ENCODE results near the gene NEK4. TPM values are rescaled to one million over a fixed set of nuclear protein-coding genes. Genes with fewer than 3 reads are reported as not detected.

NEK4 gene
- total and polyA plus RNA-seq, 2 of the 13 experiments (the other 11 are each of a cell fraction or from before 2014, with no cell fraction given), result 16.5 to 38.0 TPM

- TF ChIP-seq ZBTB14 (CRISPR knock-in tag; IDR thresholded peaks at IDR 0.05), result no peak
- no peak for TF ChIP-seq ZNF142 (CRISPR knock-in tag; IDR thresholded peaks at IDR 0.05)
- TF ChIP-seq SAP130 (CRISPR knock-in tag; IDR thresholded peaks at IDR 0.05; ENCODE audit: low read depth), result peak; percentile 91
- no peak; the same call in 1 of the 2 replicates for TF ChIP-seq ZNF766 (CRISPR knock-in tag; IDR thresholded peaks at IDR 0.05; ENCODE audit: borderline replicate concordance)
- no peak for TF ChIP-seq FOXO4 (CRISPR knock-in tag; conservative IDR thresholded peaks at IDR 0.05)
- TF ChIP-seq ZNF800 (CRISPR knock-in tag; IDR thresholded peaks at IDR 0.05), result 0 out of 2 replicates have a peak, but pooled peaks have one; percentile 43
- TF ChIP-seq HIVEP1 (CRISPR knock-in tag; IDR thresholded peaks at IDR 0.05), result peak; percentile 76; the same call in 1 of the 2 replicates
- TF ChIP-seq MEF2D (CRISPR knock-in tag; IDR thresholded peaks at IDR 0.05), result peak; percentile 82
- no peak for TF ChIP-seq EEA1 (CRISPR knock-in tag; IDR thresholded peaks at IDR 0.05; ENCODE audit: borderline replicate concordance)
- TF ChIP-seq ARNTL (CRISPR knock-in tag; IDR thresholded peaks at IDR 0.05), result no peak; the same call in 1 of the 2 replicates
- no peak for TF ChIP-seq ZBTB7A (CRISPR knock-in tag; IDR thresholded peaks at IDR 0.05)
- peak; percentile 53; the same call in 1 of the 2 replicates for TF ChIP-seq ZNF772 (CRISPR knock-in tag; IDR thresholded peaks at IDR 0.05)
- no peak; the same call in 1 of the 2 replicates for TF ChIP-seq MIER2 (CRISPR knock-in tag; IDR thresholded peaks at IDR 0.05)
- TF ChIP-seq PLSCR1 (CRISPR knock-in tag; IDR thresholded peaks at IDR 0.05; ENCODE audit: borderline replicate concordance), result no peak
- no peak for TF ChIP-seq ZNF136 (CRISPR knock-in tag; IDR thresholded peaks at IDR 0.05; ENCODE audit: low read depth)
- peak; percentile 46; the same call in 1 of the 2 replicates for TF ChIP-seq KDM3A (CRISPR knock-in tag; IDR thresholded peaks at IDR 0.05; ENCODE audit: low read depth)
- no peak for TF ChIP-seq FOXA1 (IDR thresholded peaks at IDR 0.05)
- peak; percentile 85 for TF ChIP-seq FOXA1 (CRISPR knock-in tag; IDR thresholded peaks at IDR 0.05)
These were observed 4.4 kb upstream of the NEK4 start (continued) for GRCh38 chr3:52774901-52775864.

Measured in HepG2 (cell line).